Activated naive CD4-positive, alpha-beta T cell treated with anti-CD3 and anti-CD28 coated beads, Interleukin-2, amount 10 ng/mL, durations not matched to agents 7 days and 5 days (primary cell): ENCODE results near the gene MAML2.

ENCODE experiments used
- CTCF ChIA-PET: fragments of 350-600 bp; sonication (Branson Sonifier 250); formaldehyde crosslinking; loops from one replicate; lab custom pipeline; 2021; ENCODE audit warnings: antibody characterized with exemption; lab: Charles Lee
- DNase-seq: peaks from one replicate; pipeline ENCODE4 v3.0.0-alpha.2; 2020
- H3K27ac Mint-ChIP-seq: one replicate; pipeline ENCODE4 v1.8.0; 2021; ENCODE audit warnings: mild to moderate bottlenecking, moderate library complexity, mixed read lengths
- H3K27me3 Mint-ChIP-seq: one replicate; pipeline ENCODE4 v1.8.0; 2021; ENCODE audit warnings: mild to moderate bottlenecking, mixed read lengths
- H3K36me3 Mint-ChIP-seq: one replicate; pipeline ENCODE4 v1.8.0; 2021; ENCODE audit warnings: mixed read lengths
- H3K4me1 Mint-ChIP-seq: one replicate; pipeline ENCODE4 v1.8.0; 2021; ENCODE audit warnings: mixed read lengths
- H3K4me3 Mint-ChIP-seq: one replicate; pipeline ENCODE4 v1.8.0; 2021; ENCODE audit warnings: mild to moderate bottlenecking, moderate library complexity, mixed read lengths
- H3K9me3 Mint-ChIP-seq: one replicate; pipeline ENCODE4 v1.8.0; 2021; ENCODE audit warnings: mixed read lengths

Gene MAML2

GRCh38 chr11:96151501-96151900 lies 191.5 kb downstream of the MAML2 start:
- CTCF ChIA-PET = interaction anchor here (0.7 kb wide), 1 partner anchor 81 kb away, joined by 3 read pairs; no protein-coding TSS in a partner anchor
- Mint-ChIP-seq H3K9me3 (no peaks in the 10 kb centered on the region), H3K27ac (no peak overlapping the region), H3K36me3 (peaks cover 29% of the 10 kb centered on the region), H3K4me3 (no peak overlapping the region), H3K27me3 (no peaks in the 10 kb centered on the region), H3K4me1 (peaks cover 43% of the 10 kb centered on the region)
- DNase-seq = no peak

- no peaks in the 10 kb centered on the region for H3K27me3 Mint-ChIP-seq
- no peak overlapping the region for H3K4me3 Mint-ChIP-seq
- peaks cover 29% of the 10 kb centered on the region for H3K36me3 Mint-ChIP-seq
- CTCF ChIA-PET = interaction anchor here (0.7 kb wide), 1 partner anchor 80 kb away, joined by 3 read pairs; no protein-coding TSS in a partner anchor
- H3K9me3 Mint-ChIP-seq = no peaks in the 10 kb centered on the region
- H3K4me1 Mint-ChIP-seq = peaks cover 34% of the 10 kb centered on the region
- H3K27ac Mint-ChIP-seq = no peak overlapping the region
- no peak for DNase-seq
Measured at GRCh38 chr11:96150609-96151008, 192.4 kb downstream of the MAML2 start.

- no peaks in the 10 kb centered on the region for H3K9me3 Mint-ChIP-seq
Measured at GRCh38 chr11:96149743-96150555, 193.0 kb downstream of the MAML2 start.

GRCh38 chr11:96147906-96148486 lies 195.0 kb downstream of the MAML2 start:
- Mint-ChIP-seq H3K27me3 (no peaks in the 10 kb centered on the region), H3K27ac (no peak overlapping the region), H3K4me1 (peaks cover 20% of the 10 kb centered on the region), H3K4me3 (no peak overlapping the region), H3K9me3 (no peaks in the 10 kb centered on the region), H3K36me3 (peaks cover 19% of the 10 kb centered on the region)
- DNase-seq = no peak
- CTCF ChIA-PET = no interaction called here

More at GRCh38 chr11:96149743-96150555, 193.0 kb downstream of the MAML2 start:
- Mint-ChIP-seq H3K27ac (no peak overlapping the region), H3K36me3 (peaks cover 28% of the 10 kb centered on the region), H3K4me3 (no peak overlapping the region), H3K27me3 (no peaks in the 10 kb centered on the region), H3K4me1 (peaks cover 31% of the 10 kb centered on the region)
- CTCF ChIA-PET = interaction anchor here (0.7 to 0.8 kb wide), 2 partner anchors 58 to 193 kb away, joined by 3 read pairs; partner anchors contain the start of gene MAML2
- no peak for DNase-seq

GRCh38 chr11:96147186-96147585 lies 195.8 kb downstream of the MAML2 start:
- DNase-seq = no peak
- Mint-ChIP-seq H3K27ac (no peak overlapping the region), H3K4me3 (no peak overlapping the region), H3K9me3 (no peaks in the 10 kb centered on the region), H3K27me3 (no peaks in the 10 kb centered on the region), H3K4me1 (peaks cover 14% of the 10 kb centered on the region), H3K36me3 (peaks cover 13% of the 10 kb centered on the region)
- CTCF ChIA-PET = interaction anchor here (0.7 kb wide), 1 partner anchor 196 kb away, joined by 3 read pairs; the partner anchor contains the start of gene MAML2

GRCh38 chr11:96146765-96147164 lies 196.2 kb downstream of the MAML2 start:
- H3K4me1 Mint-ChIP-seq = peaks cover 12% of the 10 kb centered on the region
- H3K27ac Mint-ChIP-seq = no peak overlapping the region
- peaks cover 15% of the 10 kb centered on the region for H3K36me3 Mint-ChIP-seq
- H3K27me3 Mint-ChIP-seq = no peaks in the 10 kb centered on the region
- no peak overlapping the region for H3K4me3 Mint-ChIP-seq
- CTCF ChIA-PET = interaction anchor here (0.7 kb wide), 1 partner anchor 196 kb away, joined by 3 read pairs; the partner anchor contains the start of gene MAML2
- H3K9me3 Mint-ChIP-seq = no peaks in the 10 kb centered on the region
- DNase-seq = no peak

GRCh38 chr11:96145163-96145585 lies 197.8 kb downstream of the MAML2 start:
- Mint-ChIP-seq H3K4me3 (no peak overlapping the region), H3K27me3 (no peaks in the 10 kb centered on the region), H3K9me3 (no peaks in the 10 kb centered on the region), H3K4me1 (peaks cover 18% of the 10 kb centered on the region), H3K36me3 (peaks cover 21% of the 10 kb centered on the region), H3K27ac (no peak overlapping the region)
- CTCF ChIA-PET = no interaction called here
- no peak for DNase-seq

- CTCF ChIA-PET = no interaction called here
- H3K4me1 Mint-ChIP-seq = peaks cover 25% of the 10 kb centered on the region
- peaks cover 28% of the 10 kb centered on the region for H3K36me3 Mint-ChIP-seq
- no peaks in the 10 kb centered on the region for H3K9me3 Mint-ChIP-seq
- no peak for DNase-seq
- no peak overlapping the region for H3K27ac Mint-ChIP-seq
- H3K27me3 Mint-ChIP-seq = no peaks in the 10 kb centered on the region
- no peak overlapping the region for H3K4me3 Mint-ChIP-seq
Measured at GRCh38 chr11:96144553-96144952, 198.4 kb downstream of the MAML2 start.

GRCh38 chr11:96143041-96143521 lies 199.9 kb downstream of the MAML2 start:
- DNase-seq = no peak
- Mint-ChIP-seq H3K4me3 (no peak overlapping the region), H3K27me3 (no peaks in the 10 kb centered on the region), H3K9me3 (no peaks in the 10 kb centered on the region), H3K27ac (no peak overlapping the region), H3K4me1 (peaks cover 28% of the 10 kb centered on the region), H3K36me3 (peaks cover 28% of the 10 kb centered on the region)
- CTCF ChIA-PET = no interaction called here

- H3K27ac Mint-ChIP-seq = no peak overlapping the region
- H3K36me3 Mint-ChIP-seq = peaks cover 31% of the 10 kb centered on the region
- H3K27me3 Mint-ChIP-seq = no peaks in the 10 kb centered on the region
- H3K4me3 Mint-ChIP-seq = no peak overlapping the region
- peaks cover 34% of the 10 kb centered on the region for H3K4me1 Mint-ChIP-seq
- DNase-seq = no peak
- CTCF ChIA-PET = no interaction called here
- no peaks in the 10 kb centered on the region for H3K9me3 Mint-ChIP-seq
Measured at GRCh38 chr11:96141626-96142025, 201.4 kb downstream of the MAML2 start.

- no peaks in the 10 kb centered on the region for H3K9me3 Mint-ChIP-seq
- peaks cover 35% of the 10 kb centered on the region for H3K36me3 Mint-ChIP-seq
- DNase-seq = no peak
- no peak overlapping the region for H3K4me3 Mint-ChIP-seq
- peak overlapping the region; percentile 80 for H3K27ac Mint-ChIP-seq
- CTCF ChIA-PET = interaction anchor here (1.2 kb wide), 1 partner anchor 50 kb away, joined by 3 read pairs; no protein-coding TSS in a partner anchor
- H3K27me3 Mint-ChIP-seq = no peaks in the 10 kb centered on the region
- peaks cover 44% of the 10 kb centered on the region for H3K4me1 Mint-ChIP-seq
Measured at GRCh38 chr11:96139691-96140090, 203.3 kb downstream of the MAML2 start.

- Mint-ChIP-seq H3K9me3 (no peaks in the 10 kb centered on the region), H3K4me3 (no peak overlapping the region), H3K36me3 (peaks cover 35% of the 10 kb centered on the region), H3K4me1 (peaks cover 44% of the 10 kb centered on the region), H3K27me3 (no peaks in the 10 kb centered on the region), H3K27ac (no peak overlapping the region)
- CTCF ChIA-PET = interaction anchor here (1.4 kb wide), 1 partner anchor 205 kb away, joined by 4 read pairs; no protein-coding TSS in a partner anchor
- no peak for DNase-seq
Measured at GRCh38 chr11:96137373-96137772, 205.6 kb downstream of the MAML2 start.

- DNase-seq = no peak
- Mint-ChIP-seq H3K4me3 (no peak overlapping the region), H3K9me3 (no peaks in the 10 kb centered on the region), H3K36me3 (peaks cover 34% of the 10 kb centered on the region), H3K27me3 (no peaks in the 10 kb centered on the region), H3K27ac (peak overlapping the region; percentile 24), H3K4me1 (peaks cover 44% of the 10 kb centered on the region)
- CTCF ChIA-PET = no interaction called here
Measured at GRCh38 chr11:96136613-96137298, 206.2 kb downstream of the MAML2 start.

GRCh38 chr11:96134602-96135001 lies 208.4 kb downstream of the MAML2 start:
- DNase-seq = no peak
- CTCF ChIA-PET = interaction anchor here (1.2 kb wide), 1 partner anchor 208 kb away, joined by 3 read pairs; the partner anchor contains the start of gene MAML2
- Mint-ChIP-seq H3K4me3 (no peak overlapping the region), H3K36me3 (peaks cover 32% of the 10 kb centered on the region), H3K27me3 (no peaks in the 10 kb centered on the region), H3K27ac (no peak overlapping the region), H3K9me3 (no peaks in the 10 kb centered on the region), H3K4me1 (peaks cover 32% of the 10 kb centered on the region)
